GM18526 (cell line): ENCODE measurements around the gene MACF1.

Experiments used
- POLR2A ChIP-seq: IDR thresholded peaks from 3 replicates; pipeline ENCODE4 v1.6.1; 2011; ENCODE audit not compliant: insufficient read length; ENCODE audit errors: extremely low read depth

Gene MACF1

DNA sequence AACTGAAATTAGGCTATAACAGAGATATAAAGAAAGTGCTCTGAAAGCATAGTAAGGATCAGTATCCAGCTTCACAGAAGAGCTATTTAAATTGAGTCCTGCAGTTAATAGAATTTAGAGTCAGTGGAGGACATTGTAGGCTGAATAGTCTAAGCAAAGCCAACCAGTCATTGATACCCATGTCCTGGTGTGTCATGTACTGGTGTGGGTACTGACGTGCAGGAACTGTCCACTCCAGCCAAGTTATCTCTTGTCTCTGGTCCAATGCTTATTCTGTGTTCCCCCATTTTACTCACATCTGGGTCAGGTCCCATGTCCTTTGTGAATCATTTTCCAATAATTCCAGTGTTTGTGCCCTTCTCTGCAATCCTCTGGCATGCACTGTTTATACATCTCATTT, 90.0 kb downstream of the MACF1 start:
- TF ChIP-seq POLR2A = no peak

DNA sequence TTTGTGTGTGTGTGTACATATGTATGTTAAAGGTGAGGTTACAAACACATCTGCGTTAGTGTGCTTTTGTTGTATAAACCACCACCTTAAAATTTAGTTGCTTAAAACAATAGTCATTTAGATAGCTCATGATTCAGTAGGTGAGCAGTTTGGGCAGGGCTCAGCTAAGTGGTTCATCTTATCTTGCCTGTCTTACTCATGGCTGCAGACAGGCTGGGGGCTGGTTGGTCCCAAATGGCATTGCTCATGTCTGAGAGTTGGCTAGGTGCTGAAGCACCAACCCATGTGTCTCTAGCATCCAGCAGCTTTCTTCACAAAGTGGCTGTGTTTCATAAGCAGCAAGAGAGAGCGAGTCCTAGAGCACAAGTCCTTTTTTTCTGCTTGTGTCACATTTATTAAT, 91.4 kb downstream of the MACF1 start:
- TF ChIP-seq POLR2A = no peak

DNA sequence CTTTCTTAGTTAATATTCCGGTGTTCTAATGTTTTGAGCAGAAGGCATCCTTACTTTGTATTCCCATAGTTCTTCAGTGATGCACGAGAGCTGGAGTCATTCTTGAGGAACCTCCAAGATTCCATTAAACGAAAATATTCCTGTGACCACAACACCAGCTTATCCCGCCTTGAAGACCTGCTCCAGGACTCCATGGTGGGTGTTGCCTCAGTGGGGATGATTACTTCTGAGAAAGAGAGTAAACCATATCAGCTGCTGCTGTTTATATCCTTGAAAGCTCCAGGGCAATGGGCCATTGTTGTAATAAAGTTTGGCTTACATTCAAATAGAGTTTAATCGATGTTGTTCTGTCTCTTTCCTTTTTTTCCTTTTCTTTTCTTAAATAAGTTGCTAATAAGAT, 93.1 kb downstream of the MACF1 start:
- TF ChIP-seq POLR2A = no peak

DNA sequence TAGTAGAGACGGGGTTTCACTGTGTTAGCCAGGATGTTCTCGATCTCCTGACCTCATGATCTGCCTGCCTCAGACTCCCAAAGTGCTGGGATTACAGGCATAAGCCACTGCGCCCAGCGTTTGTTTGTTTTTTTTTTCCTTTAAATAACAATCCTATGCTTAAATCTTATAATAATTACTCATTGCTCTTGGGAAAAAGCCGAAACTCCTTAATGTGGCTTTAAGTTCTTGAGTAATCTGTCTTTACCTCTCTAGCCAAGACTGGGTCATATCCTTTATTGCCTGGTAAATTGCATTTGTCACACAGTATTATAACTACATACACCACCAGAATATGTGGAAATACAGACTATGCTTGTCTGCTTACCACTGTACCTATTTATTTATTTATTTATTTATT, 97.1 kb downstream of the MACF1 start:
- TF ChIP-seq POLR2A = no peak

DNA sequence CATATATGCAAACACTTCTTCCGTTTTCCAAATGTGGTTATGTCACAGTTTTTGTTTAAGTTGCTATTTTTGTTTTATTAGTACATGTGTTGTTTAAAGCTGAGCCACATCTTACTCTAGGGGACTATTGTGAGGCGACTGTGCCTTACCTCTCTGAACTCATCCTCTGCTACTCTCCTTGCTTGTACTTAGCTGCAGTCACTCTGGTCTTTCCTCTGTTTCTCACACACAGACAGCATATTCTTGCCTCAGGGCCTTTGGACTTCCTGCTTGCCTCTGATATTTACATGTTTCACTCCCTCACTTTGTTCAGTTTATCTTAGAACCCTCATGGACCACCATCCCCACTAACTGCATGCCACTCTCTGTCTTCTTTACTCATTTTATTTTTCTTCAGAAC, 101.1 kb downstream of the MACF1 start:
- no peak for TF ChIP-seq POLR2A

DNA sequence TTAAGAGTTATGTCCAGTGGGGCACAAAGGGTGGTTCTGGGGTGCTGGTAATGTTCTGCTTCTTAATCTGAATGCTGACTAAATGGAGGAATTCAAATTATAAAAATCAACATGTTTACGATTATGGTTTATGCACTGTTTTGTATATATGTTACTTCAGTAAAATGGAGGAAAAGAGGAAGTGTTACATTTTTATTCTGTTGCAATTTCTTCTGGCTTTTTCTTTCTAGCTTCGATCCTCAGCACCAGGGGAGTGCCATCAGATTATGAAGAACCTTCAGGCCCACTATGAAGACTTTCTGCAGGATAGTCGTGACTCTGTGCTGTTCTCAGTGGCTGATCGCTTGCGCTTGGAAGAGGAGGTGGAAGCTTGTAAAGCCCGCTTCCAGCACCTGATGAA, 105.5 kb downstream of the MACF1 start:
- TF ChIP-seq POLR2A = no peak

DNA sequence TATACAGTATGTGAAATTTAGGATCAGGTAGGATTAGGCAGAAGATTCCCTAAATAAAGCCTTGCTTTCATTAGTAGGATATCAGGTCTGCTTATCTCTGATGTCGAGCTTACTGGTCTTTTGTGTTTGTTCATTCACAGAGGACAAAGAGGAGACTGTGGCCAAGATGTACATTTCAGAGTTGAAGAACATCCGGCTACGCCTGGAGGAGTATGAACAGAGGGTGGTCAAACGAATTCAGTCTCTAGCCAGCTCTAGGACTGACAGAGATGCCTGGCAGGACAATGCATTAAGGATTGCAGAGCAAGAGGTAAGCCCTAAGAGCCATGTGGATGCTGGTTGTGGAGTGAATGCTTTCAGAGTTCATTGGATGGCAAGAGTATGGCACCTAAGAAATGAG, 106.2 kb downstream of the MACF1 start:
- TF ChIP-seq POLR2A = no peak

DNA sequence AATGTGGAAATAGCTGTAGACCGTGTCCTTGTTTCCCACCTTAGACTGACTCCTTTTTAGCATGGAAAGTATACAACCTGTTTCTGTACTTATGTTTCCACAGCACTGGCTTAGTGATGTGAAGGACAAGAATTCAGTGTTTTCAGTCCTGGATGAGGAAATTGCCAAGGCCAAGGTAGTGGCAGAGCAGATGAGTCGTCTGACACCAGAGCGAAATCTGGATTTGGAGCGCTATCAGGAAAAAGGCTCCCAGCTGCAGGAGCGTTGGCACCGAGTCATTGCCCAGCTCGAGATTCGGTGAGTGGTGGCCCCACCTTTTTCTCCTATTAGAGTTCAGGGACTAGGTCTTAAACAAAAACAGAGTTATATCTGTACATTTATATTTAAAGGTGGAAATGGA, 112.6 kb downstream of the MACF1 start:
- TF ChIP-seq POLR2A = no peak

DNA sequence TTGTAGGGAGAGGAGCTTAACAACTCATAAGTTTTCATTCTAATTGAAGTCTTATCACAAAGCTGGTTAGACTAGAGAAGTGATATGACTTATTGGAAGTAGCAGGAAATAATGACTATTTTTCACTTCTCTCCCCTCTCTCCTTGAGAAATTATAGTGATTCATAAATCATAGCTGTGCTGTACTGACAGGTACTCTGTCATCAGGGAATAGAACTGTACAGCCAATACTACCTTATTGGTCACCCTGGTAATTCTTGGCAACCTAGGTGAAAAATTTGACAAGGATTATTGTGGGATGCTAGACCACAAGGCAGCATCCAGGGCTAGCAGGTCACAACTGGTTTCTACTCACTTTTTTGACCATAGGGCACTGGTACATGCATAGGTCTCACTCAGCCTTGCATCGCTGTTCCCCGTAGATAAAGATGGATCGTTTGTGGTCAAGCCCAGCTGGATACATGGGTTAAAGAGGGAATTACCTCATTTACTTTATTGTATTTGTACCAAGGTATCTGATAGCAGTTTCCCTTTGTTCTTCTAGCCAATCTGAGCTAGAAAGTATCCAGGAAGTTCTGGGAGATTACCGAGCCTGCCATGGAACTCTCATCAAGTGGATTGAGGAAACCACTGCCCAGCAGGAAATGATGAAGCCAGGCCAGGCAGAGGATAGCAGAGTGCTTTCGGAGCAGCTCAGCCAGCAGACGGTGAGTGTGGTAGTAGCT, 113.6 kb downstream of the MACF1 start:
- no peak for TF ChIP-seq POLR2A

DNA sequence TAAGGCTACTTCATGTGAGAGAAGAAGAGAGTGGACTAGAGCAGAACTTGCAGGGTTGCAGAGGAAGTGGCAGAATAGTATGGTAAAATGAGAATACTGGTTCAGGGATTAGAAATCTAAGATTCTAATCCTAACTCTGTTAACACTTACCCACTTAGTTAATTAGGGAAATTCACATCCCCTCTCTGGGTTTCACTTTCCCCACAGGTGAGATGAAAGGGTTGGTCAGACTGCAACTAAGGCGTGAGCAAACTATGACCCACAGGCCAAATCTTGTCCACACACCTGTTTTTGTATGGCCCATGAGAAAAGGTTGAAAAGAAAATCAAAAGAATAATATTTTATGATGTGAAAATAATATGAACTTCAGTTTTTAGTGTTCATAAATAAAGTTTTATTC, 117.5 kb downstream of the MACF1 start:
- TF ChIP-seq POLR2A = no peak

DNA sequence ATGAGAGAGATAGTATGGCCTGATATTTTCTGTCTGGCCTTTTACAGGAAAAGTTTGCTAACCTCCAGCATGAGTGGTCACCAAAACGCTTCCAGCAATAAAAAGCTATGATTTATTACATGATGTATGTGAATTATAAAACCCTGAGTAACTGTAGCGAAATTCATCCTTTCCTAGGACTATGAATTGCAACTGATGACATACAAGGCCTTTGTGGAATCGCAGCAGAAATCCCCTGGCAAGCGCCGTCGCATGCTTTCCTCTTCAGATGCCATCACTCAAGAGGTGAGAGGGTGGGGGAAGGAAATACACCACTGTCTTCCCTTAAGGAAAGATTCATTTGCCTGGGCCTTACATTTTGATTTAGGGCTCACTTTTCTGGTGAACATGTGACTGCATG, 117.9 kb downstream of the MACF1 start:
- TF ChIP-seq POLR2A = no peak

DNA sequence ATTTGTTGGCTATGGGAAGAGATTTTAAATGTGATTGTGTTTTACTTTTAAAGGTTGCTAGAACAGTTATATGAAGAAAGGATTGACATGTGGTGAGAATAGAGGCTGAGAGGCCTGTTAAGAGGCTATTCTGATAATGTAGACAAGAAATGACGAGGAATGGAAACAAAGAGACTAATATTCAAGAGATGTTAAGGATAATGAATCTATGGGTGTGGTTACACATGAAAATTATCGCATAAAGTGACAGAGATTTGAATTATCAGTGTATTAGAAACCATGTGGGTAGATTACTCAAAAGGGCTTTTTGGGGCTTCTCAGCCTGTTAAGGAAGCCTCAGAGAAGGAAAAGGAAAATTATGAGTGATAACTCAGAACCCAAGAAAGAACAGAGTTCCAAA, 120.4 kb downstream of the MACF1 start:
- TF ChIP-seq POLR2A = no peak

DNA sequence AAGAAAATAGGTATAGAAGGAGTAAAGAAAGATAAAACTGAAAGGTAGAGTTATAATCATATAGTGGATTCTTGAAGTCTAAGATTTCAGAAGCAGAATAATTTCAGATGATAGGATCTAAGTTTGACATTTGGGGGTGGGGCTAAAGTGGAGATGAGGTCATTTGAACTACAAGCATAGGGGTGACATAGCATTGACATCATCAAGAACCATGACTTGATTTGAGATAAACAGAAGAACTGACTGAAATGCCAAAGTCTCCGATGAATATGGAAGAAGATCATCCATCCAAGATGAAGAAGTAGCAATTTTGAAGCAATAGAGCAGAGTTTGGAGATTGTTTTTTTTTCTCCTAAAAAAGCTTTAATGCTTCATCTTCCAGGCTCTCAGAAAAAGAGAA, 122.3 kb downstream of the MACF1 start:
- TF ChIP-seq POLR2A = no peak

DNA sequence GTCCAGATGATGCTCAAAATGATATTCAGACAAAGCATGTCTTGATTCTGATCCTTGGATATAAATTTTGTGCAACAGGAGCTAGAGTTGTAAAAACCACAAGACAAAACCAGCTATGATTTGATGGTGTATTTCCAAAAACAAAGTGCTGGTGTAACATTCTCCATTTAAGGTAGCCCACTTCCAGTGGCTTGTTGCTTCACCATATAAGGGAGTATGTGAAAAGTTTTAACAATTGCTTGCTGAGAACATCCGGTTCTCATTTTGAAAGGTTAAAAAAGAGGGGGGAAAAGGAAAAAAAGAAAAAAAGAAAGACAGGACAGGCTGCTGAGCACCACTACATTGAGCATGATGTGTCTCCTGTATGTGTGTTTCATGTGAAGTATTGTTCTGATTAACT, 123.6 kb downstream of the MACF1 start:
- no peak for TF ChIP-seq POLR2A

DNA sequence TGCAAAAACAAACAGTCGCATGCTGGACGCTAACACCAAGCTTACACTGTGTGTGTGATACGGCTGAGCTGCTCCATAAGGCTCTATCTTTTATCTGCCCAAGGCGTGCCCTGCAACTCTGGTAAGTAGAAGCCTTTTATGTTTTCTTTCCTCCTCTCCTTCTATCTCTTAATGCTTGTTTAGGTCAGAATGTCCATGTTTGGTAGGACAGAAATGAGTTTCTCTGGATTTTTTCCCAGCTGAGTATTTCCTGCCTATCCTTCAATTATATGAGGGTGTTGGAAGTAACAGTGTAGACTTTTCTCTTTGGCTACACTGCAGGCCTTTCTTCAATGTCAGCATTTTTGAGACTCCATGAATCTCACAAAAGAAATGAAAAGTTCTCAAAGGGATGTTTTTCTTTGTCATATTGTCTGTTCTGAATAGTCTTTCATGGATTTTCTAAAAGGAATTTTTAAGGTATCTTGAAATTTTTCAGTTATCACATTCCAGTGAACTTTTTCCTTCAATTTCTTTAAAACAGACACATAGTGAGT, 124.2 kb downstream of the MACF1 start:
- TF ChIP-seq POLR2A = no peak

DNA sequence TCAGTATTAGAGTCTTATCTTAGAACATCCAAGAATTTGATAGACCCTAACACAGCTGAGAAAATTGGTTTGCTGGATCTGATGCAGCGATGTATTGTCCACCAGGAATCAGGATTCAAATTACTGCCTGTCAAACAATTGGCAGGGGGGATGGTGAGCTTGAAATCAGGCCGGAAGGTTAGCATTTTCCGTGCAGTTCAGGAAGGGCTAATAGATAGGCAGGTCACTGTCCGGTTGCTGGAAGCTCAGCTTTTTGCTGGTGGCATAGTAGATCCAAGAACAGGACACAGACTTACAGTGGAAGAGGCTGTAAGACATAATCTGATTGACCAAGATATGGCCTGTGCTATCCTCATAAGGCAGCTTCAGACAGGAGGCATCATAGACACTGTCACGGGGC, 127.2 kb downstream of the MACF1 start:
- no peak for TF ChIP-seq POLR2A

DNA sequence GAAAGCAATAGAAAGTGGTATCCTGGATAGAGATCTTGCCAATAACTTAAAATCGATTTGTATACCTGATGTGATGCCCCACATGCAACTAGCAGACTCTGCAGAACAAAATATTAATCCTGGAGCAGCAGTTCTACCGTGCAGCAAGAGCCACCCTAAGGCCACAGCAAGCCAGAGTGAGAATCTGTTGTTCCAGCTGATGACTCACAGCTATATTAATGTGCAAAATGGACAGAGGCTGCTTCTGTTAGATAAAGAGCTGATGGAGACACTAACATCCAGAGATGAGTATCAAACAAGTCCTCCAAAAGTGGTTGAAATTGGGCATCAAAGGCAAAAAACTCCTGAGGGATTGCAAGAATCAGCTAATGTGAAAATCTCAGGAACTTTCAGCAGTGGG, 127.8 kb downstream of the MACF1 start:
- no peak for TF ChIP-seq POLR2A
